ENCODE data around the gene CELF4.

GRCh38 chr18:37351110-37351509, 214.5 kb downstream of the CELF4 start:
- TF ChIP-seq GATA2 (IDR thresholded peaks at IDR 0.05; ENCODE audit: low read depth, low read length) = no peak
- TF ChIP-seq GATA3 (IDR thresholded peaks at IDR 0.05; ENCODE audit: low read depth, low read length) = no peak

Measured in SH-SY5Y (cell line).